Measurements from ENCODE around the gene OFD1.

Gene OFD1

DNA sequence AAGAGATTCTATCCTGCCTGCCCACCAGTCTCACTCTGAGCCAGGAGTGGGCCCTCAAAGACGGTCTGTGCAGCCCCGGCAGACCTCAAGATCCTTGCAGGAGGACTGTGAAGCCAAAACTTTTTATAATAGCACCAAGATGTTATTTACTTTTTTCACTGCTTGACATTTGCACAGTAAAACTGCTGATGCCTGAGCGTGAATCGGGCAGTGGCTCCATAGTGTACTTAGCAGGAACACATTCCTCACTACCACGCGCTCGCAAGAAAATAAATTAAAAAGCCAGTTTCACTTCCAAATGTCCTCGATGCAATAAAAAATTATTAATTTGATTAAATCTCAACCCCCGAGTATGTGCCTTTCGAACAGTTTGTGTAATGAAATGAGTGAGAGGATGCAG, 59.9 kb downstream of the OFD1 start:
- no peak for DNase-seq (ENCODE audit: low read depth, low spot score)

DNA sequence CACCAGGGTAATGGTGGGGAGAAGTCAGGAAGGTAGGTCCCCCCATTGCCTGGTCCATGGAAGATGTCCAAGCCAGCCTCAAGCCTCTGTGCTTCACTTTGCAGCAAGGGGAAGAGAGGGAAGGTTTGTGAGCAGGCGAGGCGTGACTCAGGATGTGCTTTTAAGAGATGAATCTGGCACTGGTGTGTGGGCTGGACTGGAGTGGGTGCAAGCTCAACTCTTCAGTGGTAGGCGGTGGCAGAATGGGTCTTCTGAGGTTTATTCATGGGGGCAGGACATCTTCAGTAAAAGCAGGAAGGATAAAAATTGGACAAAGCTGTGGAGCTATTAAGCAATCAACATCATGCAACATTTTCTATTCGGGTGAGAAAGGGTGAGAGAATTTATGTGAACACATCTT, 63.0 kb downstream of the OFD1 start:
- DNase-seq (ENCODE audit: low read depth, low spot score), result no peak

DNA sequence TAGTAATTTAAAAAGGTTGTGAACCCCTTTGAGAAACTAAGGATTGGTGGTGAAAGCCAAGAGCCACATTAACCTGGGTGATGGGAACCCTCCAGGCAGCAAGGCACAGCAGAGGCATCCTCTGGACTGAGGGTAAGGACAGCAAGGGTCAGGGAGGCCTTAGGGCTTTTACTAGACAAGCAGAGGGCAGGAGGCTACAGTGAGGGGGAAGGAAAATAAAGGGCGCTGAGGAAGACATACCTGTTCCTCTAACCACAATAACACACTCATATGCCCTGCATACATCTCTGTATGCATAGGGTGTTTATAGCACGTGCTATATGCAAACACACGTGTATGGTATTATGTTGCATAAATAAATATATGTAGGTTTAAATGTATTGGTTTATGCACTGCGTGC, 63.6 kb downstream of the OFD1 start:
- DNase-seq (ENCODE audit: low read depth, low spot score), result no peak

DNA sequence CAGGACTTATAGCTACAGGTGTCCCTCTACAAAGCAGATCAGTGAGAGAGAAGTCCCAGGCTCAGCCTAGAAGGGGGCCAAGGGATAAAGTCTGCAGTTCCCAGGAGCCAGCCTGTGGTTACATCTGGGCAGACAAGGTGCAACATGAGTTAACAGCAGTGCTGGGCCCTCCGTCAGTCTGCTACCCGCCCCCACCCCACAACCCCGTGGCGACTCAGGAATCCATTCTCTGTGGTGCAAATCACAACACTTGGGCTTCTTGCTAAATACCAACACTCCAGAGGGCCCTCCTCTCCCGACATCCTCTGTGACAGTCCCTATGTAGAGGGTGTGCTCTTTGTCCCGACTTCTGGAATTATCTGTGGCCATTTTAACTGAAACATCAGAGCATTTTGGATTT, 68.6 kb downstream of the OFD1 start:
- DNase-seq (ENCODE audit: low read depth, low spot score), result no peak

DNA sequence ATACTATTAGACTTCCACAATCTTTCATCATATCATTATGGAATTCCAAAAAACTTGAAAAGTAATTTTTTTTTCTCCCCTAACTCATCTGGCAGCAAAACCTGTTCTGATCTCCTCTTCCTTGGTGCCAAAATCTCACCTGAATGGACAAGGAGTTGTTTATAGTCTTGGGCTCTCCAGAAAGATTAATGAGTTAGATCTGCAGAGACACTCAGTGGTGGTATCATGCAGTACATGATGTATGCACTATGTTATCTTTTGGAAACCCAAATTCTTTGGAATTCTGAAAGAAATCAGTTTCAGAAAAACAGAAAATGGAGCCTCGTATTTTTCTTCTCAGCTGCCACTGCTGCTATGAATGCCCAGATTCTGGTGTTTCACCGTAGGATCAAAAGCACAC, 70.7 kb downstream of the OFD1 start:
- DNase-seq (ENCODE audit: low read depth, low spot score), result no peak

DNA sequence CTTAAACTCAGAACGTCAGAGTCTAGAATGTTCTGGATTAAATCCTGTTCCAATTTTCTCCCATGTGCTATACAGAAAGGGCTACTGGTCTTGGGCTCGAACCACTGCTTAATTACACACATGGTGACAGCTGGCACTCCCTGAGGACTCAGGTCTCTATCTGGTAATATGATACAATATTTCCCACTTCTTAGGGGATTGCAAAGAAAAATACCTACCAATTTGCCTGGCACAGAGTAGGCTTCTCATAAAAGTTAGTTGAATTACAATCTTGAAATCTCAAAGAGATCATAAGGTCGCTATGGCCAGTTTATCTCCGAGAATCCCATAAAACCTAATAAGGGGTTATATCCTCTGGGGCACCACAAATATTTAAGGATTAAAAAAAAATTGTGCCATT, 73.7 kb downstream of the OFD1 start:
- DNase-seq (ENCODE audit: low read depth, low spot score), result no peak

DNA sequence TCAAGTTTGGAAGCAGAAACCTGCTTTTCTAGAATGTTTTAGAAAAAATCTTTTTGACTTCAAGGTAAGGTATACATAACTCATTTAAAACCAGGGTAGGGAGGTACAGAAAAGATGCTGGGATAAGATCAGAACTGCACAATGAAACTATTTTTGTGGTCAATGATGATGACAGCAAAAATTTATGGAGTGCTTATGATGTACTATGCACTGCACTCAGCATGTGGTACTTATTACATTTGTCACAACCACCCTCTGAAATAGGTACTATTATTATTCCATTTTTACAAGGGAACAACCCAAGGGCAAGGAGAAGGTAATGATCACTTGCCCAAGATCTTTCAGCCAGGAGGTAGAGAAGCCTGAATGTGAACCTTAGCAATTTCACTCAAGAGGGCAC, 74.3 kb downstream of the OFD1 start:
- DNase-seq (ENCODE audit: low read depth, low spot score), result no peak

DNA sequence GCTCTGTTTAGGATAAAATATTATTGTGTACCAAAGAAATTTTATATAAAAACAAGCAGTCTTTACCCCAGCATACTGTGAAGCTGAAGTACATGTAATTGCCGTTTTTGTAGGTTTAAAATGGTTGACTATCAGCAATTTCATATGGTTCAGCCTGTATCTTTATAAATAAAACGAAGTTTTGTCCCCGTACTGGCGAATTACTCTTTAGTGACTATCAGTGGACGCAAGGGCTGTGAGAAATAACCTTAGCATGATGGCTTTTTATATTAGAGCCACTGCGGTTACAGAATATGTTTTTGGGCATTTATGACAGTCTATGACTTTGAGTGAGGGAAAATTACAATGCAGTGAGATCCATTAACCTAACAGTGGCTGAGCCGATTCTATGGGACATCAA, 81.1 kb downstream of the OFD1 start:
- no peak for DNase-seq (ENCODE audit: low read depth, low spot score)

DNA sequence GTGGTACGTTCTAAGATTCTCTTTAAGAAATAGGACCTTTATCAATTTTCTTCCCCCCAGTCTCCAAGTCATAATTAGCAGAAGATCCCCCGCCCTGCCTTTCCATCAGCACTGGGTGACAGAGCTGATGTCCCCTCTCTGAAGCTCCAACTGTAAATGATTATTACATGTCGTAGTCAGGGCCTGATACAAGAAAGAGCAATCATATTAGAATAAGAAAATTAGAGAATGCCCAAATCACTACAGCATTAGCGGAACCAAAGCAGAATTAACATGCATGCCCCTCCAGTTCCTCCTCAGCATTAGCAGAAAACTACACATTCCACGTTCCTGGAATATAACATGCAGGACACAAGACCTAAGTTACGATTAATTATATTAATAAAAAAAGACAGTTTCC, 81.6 kb downstream of the OFD1 start:
- DNase-seq (ENCODE audit: low read depth, low spot score), result no peak

DNA sequence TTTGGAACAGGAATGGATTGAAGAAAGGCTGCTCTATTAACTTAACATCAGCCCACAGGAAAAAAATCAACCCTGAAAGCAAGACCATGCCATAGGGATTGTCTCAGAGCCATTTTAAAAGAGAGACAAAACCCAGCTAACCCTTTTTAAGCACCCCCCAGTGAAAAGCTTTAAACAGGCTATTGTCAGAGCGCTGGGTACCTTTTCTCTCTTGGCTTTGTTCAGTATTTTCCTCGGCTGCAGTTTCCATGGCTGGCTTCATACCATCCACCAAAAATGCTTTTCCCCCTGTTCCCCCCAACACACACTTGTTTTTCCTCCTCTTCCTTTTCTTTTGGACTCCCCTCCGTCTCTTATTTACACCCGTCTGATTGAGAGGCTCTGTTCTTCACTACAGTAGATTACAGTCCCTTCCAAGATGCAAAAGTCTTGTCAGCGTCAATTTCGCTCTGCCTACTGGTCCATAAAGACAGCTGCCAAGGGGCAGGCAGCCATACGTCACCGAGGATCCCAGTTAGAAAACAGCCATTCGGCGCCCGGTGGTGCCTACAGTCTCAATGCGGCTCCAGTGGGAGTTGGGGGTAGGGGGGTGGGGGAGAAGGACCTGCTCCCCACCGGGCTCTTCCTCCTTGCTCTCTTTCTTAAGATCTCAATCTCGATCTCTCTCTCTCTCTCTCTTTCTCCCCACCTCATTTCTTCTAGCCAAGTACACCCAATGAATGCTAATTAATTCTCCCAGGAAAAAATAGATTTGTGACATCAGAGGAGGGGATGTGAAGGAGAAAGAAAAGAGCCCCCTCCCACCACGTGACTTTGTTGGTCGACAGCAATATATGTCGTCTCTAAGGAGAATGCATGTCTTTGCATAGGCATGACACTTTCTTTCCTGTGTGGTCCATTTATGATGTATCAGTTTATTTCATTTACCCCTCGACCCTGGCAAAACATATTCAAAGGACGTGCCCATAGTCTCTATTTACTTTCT, 82.4 kb downstream of the OFD1 start, which contains the start of gene GPM6B:
GPM6B (minus strand) TSS at position 451 of the 985 bp plus-strand sequence; CDS start at position 262, 189 bp downstream.
- no peak for DNase-seq (ENCODE audit: low read depth, low spot score)
